Measurements from ENCODE around the gene SLCO2B1.

- TF ChIP-seq CTCF (IDR thresholded peaks at IDR 0.05) (no peak), POLR2A (IDR thresholded peaks at IDR 0.05) (no peak)
These were observed 16.7 kb downstream of the SLCO2B1 start for GRCh38 chr11:75167617-75168016.

Measured in heart left ventricle (tissue), 13 donors.